Measurements from ENCODE around the gene CYLD.

The CYLD gene

GRCh38 chr16:50812046-50812445 is 70.2 kb downstream of the CYLD start:
- H3K4me1 ChIP-seq (ENCODE audit: control insufficient read depth in 5 of 5, insufficient read depth in 5 of 5, low read length in 5 of 5), result peaks cover 0 to 7% (median 0%) of the 10 kb centered on the region in 5 donors
- H3K27me3 ChIP-seq (ENCODE audit: control insufficient read depth in 5 of 5, insufficient read depth in 4 of 5, low read length in 5 of 5), result peaks cover 0 to 1% (median 0%) of the 10 kb centered on the region in 5 donors
- H3K9ac ChIP-seq (ENCODE audit: low read length in 5 of 5), result no peak overlapping the region
- no peak overlapping the region for H3K4me3 ChIP-seq (ENCODE audit: low read depth in 1 of 5, low read length in 5 of 5)
- no peaks in the 10 kb centered on the region for H3K36me3 ChIP-seq (ENCODE audit: control insufficient read depth in 5 of 5, insufficient read depth in 5 of 5, low read length in 5 of 5)
- H3K9me3 ChIP-seq (ENCODE audit: control insufficient read depth in 5 of 5, low read length in 5 of 5), result no peaks in the 10 kb centered on the region
- H3K27ac ChIP-seq (ENCODE audit: low read depth, low read length), result no peak overlapping the region

DNA sequence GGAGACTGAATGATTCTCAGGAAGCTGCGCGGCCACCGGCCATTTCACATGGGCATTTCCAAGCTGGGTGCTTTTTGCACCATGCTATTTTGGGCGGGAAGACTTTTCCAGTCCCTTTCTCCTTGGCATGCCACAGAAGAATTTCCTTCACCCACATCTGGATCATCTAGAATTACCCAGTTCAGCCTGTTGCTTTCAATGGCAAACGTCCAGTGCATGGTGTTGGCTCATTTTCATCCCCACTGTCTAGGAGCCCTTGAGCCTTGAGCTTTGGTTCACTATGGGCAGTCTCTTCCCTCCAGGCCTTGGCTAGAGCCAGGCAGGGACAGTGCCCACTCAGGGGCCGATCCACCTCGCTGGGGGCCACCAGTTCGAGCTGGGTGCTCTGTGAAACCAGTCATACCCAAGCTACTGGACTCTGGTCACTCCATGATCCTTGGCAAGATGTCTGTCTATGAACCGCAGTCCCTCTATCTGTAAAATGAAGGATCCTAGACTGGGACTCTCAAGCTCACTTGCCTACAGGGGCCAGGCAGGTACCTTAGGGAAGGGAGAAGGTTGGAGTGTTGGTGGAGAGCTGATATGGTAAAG is 71.1 kb downstream of the CYLD start:
- Histone ChIP-seq H3K27ac (ENCODE audit: low read depth, low read length) (no peak overlapping the region), H3K9ac (ENCODE audit: low read length in 5 of 5) (no peak overlapping the region), H3K27me3 (ENCODE audit: control insufficient read depth in 5 of 5, insufficient read depth in 4 of 5, low read length in 5 of 5) (peaks cover 0 to 4% (median 0%) of the 10 kb centered on the region in 5 donors), H3K4me3 (ENCODE audit: low read depth in 1 of 5, low read length in 5 of 5) (no peak overlapping the region), H3K36me3 (ENCODE audit: control insufficient read depth in 5 of 5, insufficient read depth in 5 of 5, low read length in 5 of 5) (no peaks in the 10 kb centered on the region), H3K4me1 (ENCODE audit: control insufficient read depth in 5 of 5, insufficient read depth in 5 of 5, low read length in 5 of 5) (peaks cover 0 to 7% (median 0%) of the 10 kb centered on the region in 5 donors), H3K9me3 (ENCODE audit: control insufficient read depth in 5 of 5, low read length in 5 of 5) (no peaks in the 10 kb centered on the region)

GRCh38 chr16:50814052-50814451 is 72.2 kb downstream of the CYLD start:
- Histone ChIP-seq H3K27me3 (ENCODE audit: control insufficient read depth in 5 of 5, insufficient read depth in 4 of 5, low read length in 5 of 5) (peaks cover 0 to 4% (median 0%) of the 10 kb centered on the region in 5 donors), H3K36me3 (ENCODE audit: control insufficient read depth in 5 of 5, insufficient read depth in 5 of 5, low read length in 5 of 5) (no peaks in the 10 kb centered on the region), H3K27ac (ENCODE audit: low read depth, low read length) (no peak overlapping the region)

DNA sequence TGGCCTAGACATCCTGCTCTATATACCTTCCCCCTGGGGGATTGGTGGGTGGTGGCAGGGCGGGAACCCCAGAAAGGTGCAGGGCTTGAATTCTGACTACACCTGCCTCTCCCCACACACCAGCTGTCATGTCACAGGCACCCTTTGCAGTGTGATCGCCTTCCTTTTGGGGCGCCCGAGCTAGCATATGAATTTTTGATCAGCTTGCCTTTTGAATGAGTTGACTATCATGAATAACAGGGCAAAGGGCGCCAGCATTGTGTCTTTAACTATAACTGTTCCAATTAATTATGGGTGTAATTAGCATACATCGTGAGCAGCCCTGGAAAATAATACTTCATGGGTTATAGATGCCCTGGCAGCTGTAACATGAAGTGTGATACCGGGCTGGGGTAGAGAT is 72.7 kb downstream of the CYLD start:
- peaks cover 0 to 7% (median 0%) of the 10 kb centered on the region in 5 donors for H3K4me1 ChIP-seq (ENCODE audit: control insufficient read depth in 5 of 5, insufficient read depth in 5 of 5, low read length in 5 of 5)
- no peak overlapping the region for H3K4me3 ChIP-seq (ENCODE audit: low read depth in 1 of 5, low read length in 5 of 5)
- no peaks in the 10 kb centered on the region for H3K36me3 ChIP-seq (ENCODE audit: control insufficient read depth in 5 of 5, insufficient read depth in 5 of 5, low read length in 5 of 5)
- no peak overlapping the region for H3K27ac ChIP-seq (ENCODE audit: low read depth, low read length)
- peaks cover 0 to 4% (median 0%) of the 10 kb centered on the region in 5 donors for H3K27me3 ChIP-seq (ENCODE audit: control insufficient read depth in 5 of 5, insufficient read depth in 4 of 5, low read length in 5 of 5)
- no peaks in the 10 kb centered on the region for H3K9me3 ChIP-seq (ENCODE audit: control insufficient read depth in 5 of 5, low read length in 5 of 5)
- H3K9ac ChIP-seq (ENCODE audit: low read length in 5 of 5), result no peak overlapping the region

More at GRCh38 chr16:50814052-50814451, 72.2 kb downstream of the CYLD start:
- no peak overlapping the region for H3K4me3 ChIP-seq (ENCODE audit: low read depth in 1 of 5, low read length in 5 of 5)
- no peak overlapping the region for H3K9ac ChIP-seq (ENCODE audit: low read length in 5 of 5)
- no peaks in the 10 kb centered on the region for H3K9me3 ChIP-seq (ENCODE audit: control insufficient read depth in 5 of 5, low read length in 5 of 5)
- H3K4me1 ChIP-seq (ENCODE audit: control insufficient read depth in 5 of 5, insufficient read depth in 5 of 5, low read length in 5 of 5), result peaks cover 0 to 7% (median 0%) of the 10 kb centered on the region in 5 donors

- Histone ChIP-seq H3K9me3 (ENCODE audit: control insufficient read depth in 5 of 5, low read length in 5 of 5) (no peaks in the 10 kb centered on the region), H3K36me3 (ENCODE audit: control insufficient read depth in 5 of 5, insufficient read depth in 5 of 5, low read length in 5 of 5) (no peaks in the 10 kb centered on the region), H3K4me3 (ENCODE audit: low read depth in 1 of 5, low read length in 5 of 5) (no peak overlapping the region), H3K27ac (ENCODE audit: low read depth, low read length) (no peak overlapping the region), H3K4me1 (ENCODE audit: control insufficient read depth in 5 of 5, insufficient read depth in 5 of 5, low read length in 5 of 5) (peaks cover 0 to 7% (median 0%) of the 10 kb centered on the region in 5 donors), H3K9ac (ENCODE audit: low read length in 5 of 5) (no peak overlapping the region), H3K27me3 (ENCODE audit: control insufficient read depth in 5 of 5, insufficient read depth in 4 of 5, low read length in 5 of 5) (peaks cover 0 to 4% (median 0%) of the 10 kb centered on the region in 5 donors)
These were observed 73.5 kb downstream of the CYLD start for GRCh38 chr16:50815382-50815781.

- Histone ChIP-seq H3K9me3 (ENCODE audit: control insufficient read depth in 5 of 5, low read length in 5 of 5) (no peaks in the 10 kb centered on the region), H3K36me3 (ENCODE audit: control insufficient read depth in 5 of 5, insufficient read depth in 5 of 5, low read length in 5 of 5) (no peaks in the 10 kb centered on the region), H3K9ac (ENCODE audit: low read length in 5 of 5) (no peak overlapping the region), H3K27me3 (ENCODE audit: control insufficient read depth in 5 of 5, insufficient read depth in 4 of 5, low read length in 5 of 5) (peaks cover 0 to 4% (median 0%) of the 10 kb centered on the region in 5 donors), H3K4me3 (ENCODE audit: low read depth in 1 of 5, low read length in 5 of 5) (no peak overlapping the region), H3K4me1 (ENCODE audit: control insufficient read depth in 5 of 5, insufficient read depth in 5 of 5, low read length in 5 of 5) (peaks cover 0 to 7% (median 0%) of the 10 kb centered on the region in 5 donors), H3K27ac (ENCODE audit: low read depth, low read length) (no peak overlapping the region)
These were observed 75.1 kb downstream of the CYLD start for GRCh38 chr16:50816901-50817555.

- Histone ChIP-seq H3K9ac (ENCODE audit: low read length in 5 of 5) (no peak overlapping the region), H3K27ac (ENCODE audit: low read depth, low read length) (no peak overlapping the region), H3K9me3 (ENCODE audit: control insufficient read depth in 5 of 5, low read length in 5 of 5) (no peaks in the 10 kb centered on the region), H3K36me3 (ENCODE audit: control insufficient read depth in 5 of 5, insufficient read depth in 5 of 5, low read length in 5 of 5) (no peaks in the 10 kb centered on the region), H3K4me1 (ENCODE audit: control insufficient read depth in 5 of 5, insufficient read depth in 5 of 5, low read length in 5 of 5) (no peaks in the 10 kb centered on the region), H3K4me3 (ENCODE audit: low read depth in 1 of 5, low read length in 5 of 5) (no peak overlapping the region), H3K27me3 (ENCODE audit: control insufficient read depth in 5 of 5, insufficient read depth in 4 of 5, low read length in 5 of 5) (peaks cover 0 to 4% (median 0%) of the 10 kb centered on the region in 5 donors)
These were observed 76.5 kb downstream of the CYLD start for GRCh38 chr16:50818380-50818779.

DNA sequence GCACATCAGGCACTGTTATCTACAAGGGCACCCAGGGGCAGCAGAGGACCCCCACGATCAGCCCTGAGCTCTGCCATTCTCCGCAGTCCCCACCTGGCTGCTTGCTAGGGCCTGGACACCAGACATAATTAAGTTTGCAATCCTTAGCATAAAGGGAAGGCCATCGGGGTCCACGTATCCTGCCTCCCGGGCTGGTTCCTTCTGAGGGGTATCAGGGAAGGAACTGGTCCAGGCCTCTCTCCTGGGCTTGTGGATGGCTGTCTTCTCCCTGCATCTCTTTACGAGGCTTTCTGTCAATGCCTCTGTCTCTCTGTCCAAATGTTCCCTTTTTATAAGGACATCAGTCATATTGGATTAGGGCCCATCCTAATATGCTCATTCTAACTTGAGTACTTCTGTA is 77.8 kb downstream of the CYLD start:
- Histone ChIP-seq H3K9me3 (ENCODE audit: control insufficient read depth in 5 of 5, low read length in 5 of 5) (no peaks in the 10 kb centered on the region), H3K27me3 (ENCODE audit: control insufficient read depth in 5 of 5, insufficient read depth in 4 of 5, low read length in 5 of 5) (peaks cover 0 to 4% (median 0%) of the 10 kb centered on the region in 5 donors), H3K27ac (ENCODE audit: low read depth, low read length) (no peak overlapping the region), H3K4me3 (ENCODE audit: low read depth in 1 of 5, low read length in 5 of 5) (no peak overlapping the region), H3K36me3 (ENCODE audit: control insufficient read depth in 5 of 5, insufficient read depth in 5 of 5, low read length in 5 of 5) (no peaks in the 10 kb centered on the region), H3K4me1 (ENCODE audit: control insufficient read depth in 5 of 5, insufficient read depth in 5 of 5, low read length in 5 of 5) (no peaks in the 10 kb centered on the region), H3K9ac (ENCODE audit: low read length in 5 of 5) (no peak overlapping the region)

- Histone ChIP-seq H3K27ac (ENCODE audit: low read depth, low read length) (no peak overlapping the region), H3K4me3 (ENCODE audit: low read depth in 1 of 5, low read length in 5 of 5) (no peak overlapping the region)
These were observed 78.3 kb downstream of the CYLD start for GRCh38 chr16:50820225-50820624.

GRCh38 chr16:50821586-50821985 is 79.7 kb downstream of the CYLD start:
- H3K27me3 ChIP-seq (ENCODE audit: control insufficient read depth in 5 of 5, insufficient read depth in 4 of 5, low read length in 5 of 5), result peaks cover 0 to 4% (median 0%) of the 10 kb centered on the region in 5 donors
- H3K4me1 ChIP-seq (ENCODE audit: control insufficient read depth in 5 of 5, insufficient read depth in 5 of 5, low read length in 5 of 5), result no peaks in the 10 kb centered on the region
- H3K36me3 ChIP-seq (ENCODE audit: control insufficient read depth in 5 of 5, insufficient read depth in 5 of 5, low read length in 5 of 5), result no peaks in the 10 kb centered on the region
- no peak overlapping the region for H3K4me3 ChIP-seq (ENCODE audit: low read depth in 1 of 5, low read length in 5 of 5)
- no peak overlapping the region for H3K27ac ChIP-seq (ENCODE audit: low read depth, low read length)
- no peak overlapping the region for H3K9ac ChIP-seq (ENCODE audit: low read length in 5 of 5)
- H3K9me3 ChIP-seq (ENCODE audit: control insufficient read depth in 5 of 5, low read length in 5 of 5), result peaks cover 0 to 5% (median 0%) of the 10 kb centered on the region in 5 donors

More at GRCh38 chr16:50820225-50820624, 78.3 kb downstream of the CYLD start:
- peaks cover 0 to 1% (median 0%) of the 10 kb centered on the region in 5 donors for H3K9me3 ChIP-seq (ENCODE audit: control insufficient read depth in 5 of 5, low read length in 5 of 5)
- peaks cover 0 to 4% (median 0%) of the 10 kb centered on the region in 5 donors for H3K27me3 ChIP-seq (ENCODE audit: control insufficient read depth in 5 of 5, insufficient read depth in 4 of 5, low read length in 5 of 5)
- H3K36me3 ChIP-seq (ENCODE audit: control insufficient read depth in 5 of 5, insufficient read depth in 5 of 5, low read length in 5 of 5), result no peaks in the 10 kb centered on the region
- no peaks in the 10 kb centered on the region for H3K4me1 ChIP-seq (ENCODE audit: control insufficient read depth in 5 of 5, insufficient read depth in 5 of 5, low read length in 5 of 5)
- no peak overlapping the region for H3K9ac ChIP-seq (ENCODE audit: low read length in 5 of 5)

Measured in subcutaneous abdominal adipose tissue (tissue), 5 donors.